Ovary (tissue), 3 donors: ENCODE results near the gene EMILIN3.

Experiments
- EP300 ChIP-seq: sonication (generic); formaldehyde crosslinking; IDR thresholded peaks from one replicate; pipeline ENCODE4 v1.6.1; 2017; ENCODE audit warnings: antibody characterized with exemption
- POLR2A ChIP-seq: fragments of 450-650 bp; IDR thresholded peaks from one replicate; pipeline ENCODE4 v1.6.1; 2017; ENCODE audit warnings: antibody characterized with exemption, mild to moderate bottlenecking, moderate library complexity
- TF ChIP-seq, protein P1 (sequence below), 3 donors: fragments of 450-650 bp in 2 of 3; fragments of 200-600 bp in 1 of 3; IDR thresholded peaks; one replicate each; pipeline versions ENCODE4 v1.5.1 to v1.8.0; 2016 to 2022; ENCODE audit warnings: antibody characterized with exemption in 3 of 3, mild to moderate bottlenecking in 1 of 3
- donor health status: DM: no; HTN: no; CAD: no.

DNA sequence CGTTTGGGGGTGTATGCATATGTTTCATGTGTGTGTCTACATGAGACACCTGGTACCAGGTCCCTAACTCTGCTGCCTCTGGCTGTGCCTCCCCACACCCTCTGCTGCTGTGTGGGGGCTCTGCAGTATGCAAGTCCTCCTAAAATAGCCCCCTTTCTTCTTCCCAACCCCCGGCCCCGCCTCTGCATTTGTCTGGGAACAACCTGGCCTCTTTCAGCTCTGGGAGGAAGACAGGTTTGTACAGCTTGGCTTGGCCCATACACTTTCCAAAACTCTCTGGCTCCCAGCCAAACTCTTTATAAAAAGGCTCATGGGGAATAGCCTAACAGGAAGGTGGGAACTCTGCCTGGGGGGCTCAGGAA is 27.1 kb upstream of the EMILIN3 start:
- TF ChIP-seq, protein P1, sequence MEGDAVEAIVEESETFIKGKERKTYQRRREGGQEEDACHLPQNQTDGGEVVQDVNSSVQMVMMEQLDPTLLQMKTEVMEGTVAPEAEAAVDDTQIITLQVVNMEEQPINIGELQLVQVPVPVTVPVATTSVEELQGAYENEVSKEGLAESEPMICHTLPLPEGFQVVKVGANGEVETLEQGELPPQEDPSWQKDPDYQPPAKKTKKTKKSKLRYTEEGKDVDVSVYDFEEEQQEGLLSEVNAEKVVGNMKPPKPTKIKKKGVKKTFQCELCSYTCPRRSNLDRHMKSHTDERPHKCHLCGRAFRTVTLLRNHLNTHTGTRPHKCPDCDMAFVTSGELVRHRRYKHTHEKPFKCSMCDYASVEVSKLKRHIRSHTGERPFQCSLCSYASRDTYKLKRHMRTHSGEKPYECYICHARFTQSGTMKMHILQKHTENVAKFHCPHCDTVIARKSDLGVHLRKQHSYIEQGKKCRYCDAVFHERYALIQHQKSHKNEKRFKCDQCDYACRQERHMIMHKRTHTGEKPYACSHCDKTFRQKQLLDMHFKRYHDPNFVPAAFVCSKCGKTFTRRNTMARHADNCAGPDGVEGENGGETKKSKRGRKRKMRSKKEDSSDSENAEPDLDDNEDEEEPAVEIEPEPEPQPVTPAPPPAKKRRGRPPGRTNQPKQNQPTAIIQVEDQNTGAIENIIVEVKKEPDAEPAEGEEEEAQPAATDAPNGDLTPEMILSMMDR (IDR thresholded peaks at IDR 0.05): no peak
- no peak for TF ChIP-seq POLR2A
- TF ChIP-seq EP300: no peak
